ENCODE measurements around the gene YIF1A.
"Not testable (repeated sequence)": the region's sequence is repeated elsewhere in the genome, so short reads cannot be mapped to it uniquely, and the experiment has no call there.

Gene YIF1A

DNA sequence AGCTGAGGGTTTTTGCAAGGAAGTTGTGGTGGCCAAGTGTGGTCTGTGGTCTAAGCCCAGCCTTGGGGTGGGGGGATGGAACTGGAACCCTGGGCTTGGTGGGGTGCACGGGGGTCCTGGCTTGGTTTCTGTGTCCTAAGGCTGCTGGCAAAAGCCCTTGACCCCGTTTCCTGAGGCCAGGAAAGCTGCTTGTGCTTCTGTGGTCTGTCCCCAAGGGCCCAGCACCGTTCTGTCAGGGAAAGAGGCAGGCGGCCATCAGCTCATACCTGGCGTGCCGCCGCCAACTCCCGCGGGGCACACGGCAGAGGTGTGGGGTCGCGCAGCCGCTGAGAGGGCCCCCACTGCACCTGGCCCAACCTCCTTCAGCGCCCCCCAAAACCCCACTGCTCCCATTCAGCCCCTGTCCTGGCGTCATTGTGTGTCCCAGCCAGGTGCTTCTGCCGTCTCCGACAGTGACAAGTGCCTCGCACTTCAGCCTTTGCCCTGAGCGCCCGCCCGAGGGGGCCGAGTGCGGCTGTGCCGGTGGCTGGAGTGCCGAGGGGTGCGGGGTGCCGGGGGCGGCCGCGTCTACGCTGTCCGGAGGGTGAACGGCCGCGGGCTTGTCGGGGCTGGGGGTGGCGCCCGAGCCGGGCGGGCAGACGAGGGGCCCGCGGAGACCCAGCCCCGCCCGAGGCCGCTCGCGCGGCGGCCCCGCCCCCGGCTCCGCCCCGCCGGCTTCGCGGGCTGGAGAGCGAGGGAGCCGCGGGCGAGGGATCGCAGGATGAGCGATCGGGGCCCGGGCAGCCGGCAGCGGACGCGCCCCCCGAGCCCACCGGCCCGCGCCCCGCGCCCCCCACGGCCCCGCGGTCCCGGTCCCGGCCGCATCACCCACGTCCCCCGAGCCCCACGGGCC lies 11.2 kb downstream of the YIF1A start, which contains the start of gene CNIH2:
CNIH2 (plus strand) TSS at position 705 of the 892 bp plus-strand sequence. CDS start 282 bp downstream, outside the sequence.
- no peak for TF ChIP-seq EZH2 (IDR thresholded peaks at IDR 0.05; ENCODE audit: borderline replicate concordance, low read depth, low read length, severe bottlenecking)
- TF ChIP-seq, protein P1, sequence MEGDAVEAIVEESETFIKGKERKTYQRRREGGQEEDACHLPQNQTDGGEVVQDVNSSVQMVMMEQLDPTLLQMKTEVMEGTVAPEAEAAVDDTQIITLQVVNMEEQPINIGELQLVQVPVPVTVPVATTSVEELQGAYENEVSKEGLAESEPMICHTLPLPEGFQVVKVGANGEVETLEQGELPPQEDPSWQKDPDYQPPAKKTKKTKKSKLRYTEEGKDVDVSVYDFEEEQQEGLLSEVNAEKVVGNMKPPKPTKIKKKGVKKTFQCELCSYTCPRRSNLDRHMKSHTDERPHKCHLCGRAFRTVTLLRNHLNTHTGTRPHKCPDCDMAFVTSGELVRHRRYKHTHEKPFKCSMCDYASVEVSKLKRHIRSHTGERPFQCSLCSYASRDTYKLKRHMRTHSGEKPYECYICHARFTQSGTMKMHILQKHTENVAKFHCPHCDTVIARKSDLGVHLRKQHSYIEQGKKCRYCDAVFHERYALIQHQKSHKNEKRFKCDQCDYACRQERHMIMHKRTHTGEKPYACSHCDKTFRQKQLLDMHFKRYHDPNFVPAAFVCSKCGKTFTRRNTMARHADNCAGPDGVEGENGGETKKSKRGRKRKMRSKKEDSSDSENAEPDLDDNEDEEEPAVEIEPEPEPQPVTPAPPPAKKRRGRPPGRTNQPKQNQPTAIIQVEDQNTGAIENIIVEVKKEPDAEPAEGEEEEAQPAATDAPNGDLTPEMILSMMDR (IDR thresholded peaks at IDR 0.05; ENCODE audit: borderline replicate concordance, extremely low read depth, low read length, poor library complexity, severe bottlenecking), result no peak
- ATAC-seq (ENCODE audit: insufficient read depth, low read depth), result peak; percentile 42
- H4K20me1 ChIP-seq (ENCODE audit: insufficient read depth, low read length), result peaks cover 63% of the 10 kb centered on the region

DNA sequence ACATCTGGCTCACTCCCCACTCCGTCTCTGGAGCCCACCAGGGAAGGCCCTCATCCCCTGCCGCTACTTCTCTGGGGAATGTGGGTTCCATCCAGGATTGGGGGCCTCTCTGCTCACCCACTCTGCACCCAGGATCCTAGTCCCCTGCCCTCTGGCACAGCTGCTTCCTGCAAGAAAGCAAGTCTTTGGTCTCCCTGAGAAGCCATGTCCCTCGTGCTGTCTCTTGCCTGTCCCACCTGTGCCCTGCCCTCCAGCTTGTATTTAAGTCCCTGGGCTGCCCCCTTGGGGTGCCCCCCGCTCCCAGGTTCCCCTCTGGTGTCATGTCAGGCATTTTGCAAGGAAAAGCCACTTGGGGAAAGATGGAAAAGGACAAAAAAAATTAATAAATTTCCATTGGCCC lies 11.9 kb downstream of the YIF1A start:
- peaks cover 14% of the 10 kb centered on the region for H3K4me1 ChIP-seq (ENCODE audit: insufficient read depth, low read length)
- not testable (repeated sequence) for H3K27me3 ChIP-seq (ENCODE audit: insufficient read depth, low read length, poor library complexity); H2AFZ ChIP-seq (ENCODE audit: low read depth, low read length); H3K4me2 ChIP-seq (ENCODE audit: insufficient read depth, low read length); H3K9ac ChIP-seq (ENCODE audit: low read depth, low read length); H3K79me2 ChIP-seq (ENCODE audit: insufficient read depth, low read length); DNase-seq; H3K9me3 ChIP-seq (ENCODE audit: insufficient read depth, low read length, severe bottlenecking); H3K27ac ChIP-seq (ENCODE audit: low read length); H3K4me3 ChIP-seq (ENCODE audit: low read depth in 1 of 2, low read length in 2 of 2)
- ATAC-seq (ENCODE audit: insufficient read depth, low read depth), result peak; percentile 15; the same call in 1 of the 3 replicates
- H4K20me1 ChIP-seq (ENCODE audit: insufficient read depth, low read length), result peaks cover 65% of the 10 kb centered on the region
- peaks cover 43% of the 10 kb centered on the region for H3K36me3 ChIP-seq (ENCODE audit: insufficient read depth, low read length)

More for the DNA sequence above, 11.2 kb downstream of the YIF1A start, which contains the start of gene CNIH2:
- H3K4me1 ChIP-seq (ENCODE audit: insufficient read depth, low read length), result peaks cover 20% of the 10 kb centered on the region
- no peaks in the 10 kb centered on the region for H3K27me3 ChIP-seq (ENCODE audit: insufficient read depth, low read length, poor library complexity)
- H3K9ac ChIP-seq (ENCODE audit: low read depth, low read length), result no peak within 1 kb of the TSS
- H3K27ac ChIP-seq (ENCODE audit: low read length), result no peak within 1 kb of the TSS
- DNase-seq, result peak; percentile 44
- H3K36me3 ChIP-seq (ENCODE audit: insufficient read depth, low read length), result peaks cover 36% of the 10 kb centered on the region
- H3K4me2 ChIP-seq (ENCODE audit: insufficient read depth, low read length), result peak within 1 kb of the TSS; percentile 47
- peak within 1 kb of the TSS in 1 of 2 experiments; percentile 27; a peak in 1 of 4 replicates for H3K4me3 ChIP-seq (ENCODE audit: low read depth in 1 of 2, low read length in 2 of 2)
- no peak within 1 kb of the TSS for H2AFZ ChIP-seq (ENCODE audit: low read depth, low read length)
- H3K9me3 ChIP-seq (ENCODE audit: insufficient read depth, low read length, severe bottlenecking), result no peaks in the 10 kb centered on the region
- no peaks in the 10 kb centered on the region for H3K79me2 ChIP-seq (ENCODE audit: insufficient read depth, low read length)

DNA sequence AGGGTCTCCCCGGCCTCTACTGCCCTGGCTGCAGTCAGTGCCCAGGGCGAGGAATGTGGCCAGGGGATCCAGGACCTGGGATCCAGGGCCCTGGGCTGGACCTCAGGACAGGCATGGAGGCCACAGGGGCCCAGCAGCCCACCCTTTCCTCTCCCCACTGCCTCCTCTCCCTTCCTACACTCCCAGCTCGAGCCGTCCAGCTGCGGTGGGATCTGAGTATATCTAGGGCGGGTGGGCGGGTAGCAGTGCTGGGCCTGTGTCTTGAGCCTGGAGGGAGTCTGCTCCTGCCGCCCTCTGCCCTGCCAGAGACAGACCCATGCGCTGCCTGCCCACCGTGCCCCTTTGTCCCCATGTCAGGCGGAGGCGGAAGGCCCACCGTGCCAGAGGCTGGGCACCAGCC lies 12.3 kb downstream of the YIF1A start:
- H3K27me3 ChIP-seq (ENCODE audit: insufficient read depth, low read length, poor library complexity); H3K4me3 ChIP-seq (ENCODE audit: low read depth in 1 of 2, low read length in 2 of 2); H3K4me2 ChIP-seq (ENCODE audit: insufficient read depth, low read length); H3K27ac ChIP-seq (ENCODE audit: low read length); H3K9ac ChIP-seq (ENCODE audit: low read depth, low read length); H3K79me2 ChIP-seq (ENCODE audit: insufficient read depth, low read length); H2AFZ ChIP-seq (ENCODE audit: low read depth, low read length); DNase-seq; H3K9me3 ChIP-seq (ENCODE audit: insufficient read depth, low read length, severe bottlenecking); ATAC-seq (ENCODE audit: insufficient read depth, low read depth): not testable (repeated sequence)
- peaks cover 47% of the 10 kb centered on the region for H3K36me3 ChIP-seq (ENCODE audit: insufficient read depth, low read length)
- H3K4me1 ChIP-seq (ENCODE audit: insufficient read depth, low read length), result peaks cover 13% of the 10 kb centered on the region
- peaks cover 65% of the 10 kb centered on the region for H4K20me1 ChIP-seq (ENCODE audit: insufficient read depth, low read length)

DNA sequence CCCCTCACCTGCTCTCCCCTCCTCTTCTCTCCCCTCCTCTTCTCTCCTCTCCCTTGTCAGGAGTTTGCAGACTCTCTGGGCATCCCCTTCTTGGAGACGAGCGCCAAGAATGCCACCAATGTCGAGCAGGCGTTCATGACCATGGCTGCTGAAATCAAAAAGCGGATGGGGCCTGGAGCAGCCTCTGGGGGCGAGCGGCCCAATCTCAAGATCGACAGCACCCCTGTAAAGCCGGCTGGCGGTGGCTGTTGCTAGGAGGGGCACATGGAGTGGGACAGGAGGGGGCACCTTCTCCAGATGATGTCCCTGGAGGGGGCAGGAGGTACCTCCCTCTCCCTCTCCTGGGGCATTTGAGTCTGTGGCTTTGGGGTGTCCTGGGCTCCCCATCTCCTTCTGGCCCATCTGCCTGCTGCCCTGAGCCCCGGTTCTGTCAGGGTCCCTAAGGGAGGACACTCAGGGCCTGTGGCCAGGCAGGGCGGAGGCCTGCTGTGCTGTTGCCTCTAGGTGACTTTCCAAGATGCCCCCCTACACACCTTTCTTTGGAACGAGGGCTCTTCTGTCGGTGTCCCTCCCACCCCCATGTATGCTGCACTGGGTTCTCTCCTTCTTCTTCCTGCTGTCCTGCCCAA lies 12.8 kb downstream of the YIF1A start:
- Histone ChIP-seq H3K36me3 (ENCODE audit: insufficient read depth, low read length) (peaks cover 49% of the 10 kb centered on the region), H3K79me2 (ENCODE audit: insufficient read depth, low read length) (peaks cover 8% of the 10 kb centered on the region), H3K4me2 (ENCODE audit: insufficient read depth, low read length) (no peak overlapping the region), H4K20me1 (ENCODE audit: insufficient read depth, low read length) (peaks cover 64% of the 10 kb centered on the region), H2AFZ (ENCODE audit: low read depth, low read length) (no peak overlapping the region), H3K27me3 (ENCODE audit: insufficient read depth, low read length, poor library complexity) (no peaks in the 10 kb centered on the region), H3K27ac (ENCODE audit: low read length) (no peak overlapping the region), H3K4me3 (ENCODE audit: low read depth in 1 of 2, low read length in 2 of 2) (no peak overlapping the region), H3K9me3 (ENCODE audit: insufficient read depth, low read length, severe bottlenecking) (no peaks in the 10 kb centered on the region), H3K4me1 (ENCODE audit: insufficient read depth, low read length) (peaks cover 13% of the 10 kb centered on the region), H3K9ac (ENCODE audit: low read depth, low read length) (no peak overlapping the region)
- TF ChIP-seq EZH2 (IDR thresholded peaks at IDR 0.05; ENCODE audit: borderline replicate concordance, low read depth, low read length, severe bottlenecking), result no peak
- TF ChIP-seq, protein P1 (IDR thresholded peaks at IDR 0.05; ENCODE audit: borderline replicate concordance, extremely low read depth, low read length, poor library complexity, severe bottlenecking), result no peak
- no peak for DNase-seq
- no peak for ATAC-seq (ENCODE audit: insufficient read depth, low read depth)

Data from DND-41 (cell line).